Caco-2 (cell line): ENCODE measurements around the gene TPRG1L. TPM values are rescaled to one million over a fixed set of nuclear protein-coding genes. Genes with fewer than 3 reads are reported as not detected.

Experiments used
- BruUV-seq: library from RNA; stranded (reverse); fragments of 400-500 nt; replicated peaks from 2 replicates; lab custom pipeline; 2021; lab: Mats Ljungman, UMichigan
- CTCF ChIA-PET: fragments of 300-600 bp; sonication (Branson Sonifier 250); formaldehyde crosslinking; loops from one replicate; lab custom pipeline; 2022; ENCODE audit warnings: antibody characterized with exemption; lab: Charles Lee
- POLR2A ChIA-PET: fragments of 300-600 bp; sonication (Branson Sonifier 250); formaldehyde crosslinking; loops from one replicate; lab custom pipeline; 2022; ENCODE audit warnings: antibody characterized with exemption; lab: Charles Lee
- DNase-seq, 2 experiments: peaks; one replicate each; pipeline versions ENCODE4 v3.0.0 to v3.0.0-alpha.2; 2020 to 2022
- H3K27me3 ChIP-seq: replicated peaks from 2 replicates; pipeline ENCODE4 v1.6.0; 2011; ENCODE audit warnings: low read length; ENCODE audit not compliant: control insufficient read depth, insufficient read depth
- H3K36me3 ChIP-seq: 2 replicates; pipeline ENCODE4 v1.5.1; 2011; ENCODE audit warnings: low read length; ENCODE audit not compliant: control insufficient read depth, insufficient read depth
- H3K4me1 ChIP-seq: fragments of 250-450 bp; sonication (Bioruptor Pico); 2 replicates; pipeline ENCODE4 v1.5.1; 2020; ENCODE audit warnings: mild to moderate bottlenecking
- H3K4me3 ChIP-seq: 2 replicates; pipeline ENCODE4 v1.5.1; 2011; ENCODE audit warnings: low read depth, mild to moderate bottlenecking, control low read depth, low read length
- H3K9me3 ChIP-seq: fragments of 250-450 bp; sonication (Bioruptor Pico); 2 replicates; pipeline ENCODE4 v1.5.1; 2020; ENCODE audit warnings: mild to moderate bottlenecking, moderate library complexity
- H3K27ac Mint-ChIP-seq: one replicate; pipeline ENCODE4 v1.8.0; 2022; ENCODE audit warnings: mixed read lengths; ENCODE audit not compliant: unreplicated experiment
- H3K27me3 Mint-ChIP-seq: one replicate; pipeline ENCODE4 v1.8.0; 2022; ENCODE audit warnings: mixed read lengths; ENCODE audit not compliant: insufficient read depth, unreplicated experiment
- H3K36me3 Mint-ChIP-seq: one replicate; pipeline ENCODE4 v1.8.0; 2022; ENCODE audit warnings: mild to moderate bottlenecking, mixed read lengths; ENCODE audit not compliant: insufficient read depth, unreplicated experiment
- H3K4me1 Mint-ChIP-seq: one replicate; pipeline ENCODE4 v1.8.0; 2022; ENCODE audit warnings: low read depth, mixed read lengths; ENCODE audit not compliant: unreplicated experiment
- H3K4me3 Mint-ChIP-seq: one replicate; pipeline ENCODE4 v1.8.0; 2022; ENCODE audit warnings: mild to moderate bottlenecking, moderate library complexity, mixed read lengths; ENCODE audit not compliant: unreplicated experiment
- H3K9me3 Mint-ChIP-seq: one replicate; pipeline ENCODE4 v1.8.0; 2022; ENCODE audit warnings: mixed read lengths; ENCODE audit not compliant: unreplicated experiment
- intact Hi-C: fragments of 100-400 bp; cut with micrococcal nuclease; formaldehyde crosslinking; loops from one replicate; pipeline ENCODE4 v1.10.0; 2022; ENCODE audit not compliant: unreplicated experiment
- total RNA-seq: library from RNA; stranded (reverse); gene quantifications from 2 replicates; pipeline ENCODE4 v1.2.3, GENCODE V29; 2022
- TF ChIP-seq, protein P1 (sequence below), 2 experiments: fragments of 200-600 bp in 1 of 2; IDR thresholded peaks; 1 replicate in 1 of 2; 2 replicates in 1 of 2; pipeline versions ENCODE4 v1.5.1 to v1.8.0; 2011 to 2022; ENCODE audit warnings: antibody characterized with exemption in 1 of 2, control low read depth in 1 of 2, inconsistent platforms in 1 of 2, low read depth in 1 of 2, low read length in 1 of 2, mild to moderate bottlenecking in 1 of 2, moderate library complexity in 1 of 2; ENCODE audit not compliant: insufficient read depth in 1 of 2, severe bottlenecking in 1 of 2, unreplicated experiment in 1 of 2

Gene TPRG1L
- total RNA-seq, 1 experiment from 2014 or later, result 43.9 TPM

DNA sequence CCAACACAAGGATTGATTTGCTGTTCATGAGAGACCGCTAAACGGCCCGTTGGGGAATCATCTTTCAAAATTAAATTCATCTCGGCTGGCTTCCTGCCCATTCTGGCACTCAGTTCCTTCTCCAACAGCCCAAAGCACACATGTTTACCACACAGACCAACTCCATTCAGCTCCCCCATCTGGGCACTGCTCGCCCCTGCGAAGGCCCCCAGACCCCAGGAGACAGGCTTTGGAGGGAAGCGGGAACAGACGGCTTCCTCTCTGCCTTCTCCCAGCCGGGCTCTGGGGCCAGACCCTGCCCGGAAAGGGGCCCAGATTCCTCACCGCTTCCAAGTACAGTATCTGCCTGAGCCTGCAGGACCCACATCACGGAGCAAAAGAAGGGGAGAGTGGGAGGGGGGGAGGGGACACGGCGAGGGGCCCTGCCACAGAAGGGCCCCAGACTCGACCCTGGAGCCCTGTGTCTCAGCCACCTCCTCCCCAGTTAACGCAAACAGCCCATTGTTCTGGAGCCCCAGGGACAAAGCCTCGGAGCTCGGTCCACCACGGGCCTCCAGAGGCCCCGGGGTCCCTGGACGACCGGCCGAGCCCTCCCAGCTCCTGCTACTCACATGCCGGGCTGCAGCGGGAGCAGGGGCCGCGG, 14.2 kb upstream of the TPRG1L start:
- Mint-ChIP-seq H3K27ac (no peak overlapping the region), H3K4me3 (peak overlapping the region; percentile 74)

DNA sequence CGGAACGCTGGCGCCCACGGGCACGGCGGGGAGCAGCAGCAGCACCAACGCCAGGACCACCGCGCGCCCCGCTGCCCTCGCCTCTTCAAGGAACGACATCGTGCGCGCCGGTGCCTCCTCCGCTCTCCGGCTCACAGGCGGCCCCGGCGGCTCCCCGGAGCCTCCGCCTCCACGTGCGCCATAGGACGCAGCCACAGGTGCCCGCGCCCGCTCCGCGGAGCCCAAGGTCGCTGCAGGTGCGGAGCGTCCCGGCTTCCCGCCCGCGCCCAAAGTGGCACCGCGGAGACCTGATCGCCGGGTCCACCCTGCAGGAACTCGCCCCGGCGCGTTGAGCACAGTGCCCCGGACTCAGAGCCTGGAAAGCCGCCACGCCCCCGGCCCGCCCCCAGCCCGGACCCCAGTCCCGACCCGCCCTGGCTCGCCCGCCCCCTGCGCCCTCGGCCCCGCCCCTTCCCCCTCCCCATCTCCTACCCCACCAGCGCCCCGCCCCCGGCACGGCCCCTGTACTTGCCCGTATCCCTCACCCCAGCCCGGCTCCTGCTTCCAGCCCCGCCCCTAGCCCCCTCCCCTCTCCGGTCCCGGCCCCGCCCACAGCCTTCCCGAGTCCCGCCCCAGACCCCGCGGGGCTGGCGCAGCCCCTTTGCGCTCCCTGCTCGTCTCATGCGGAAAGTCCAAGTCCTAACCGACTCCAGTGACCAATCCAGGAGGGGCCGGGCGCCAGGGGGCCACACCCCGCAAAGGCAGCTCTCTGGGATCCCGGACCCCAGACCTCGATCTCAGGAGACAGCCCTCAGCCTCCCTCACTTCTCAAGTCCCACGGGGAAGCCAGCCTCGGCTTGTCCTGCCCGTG, 13.4 kb upstream of the TPRG1L start, which contains the start of gene MEGF6:
TSS of gene MEGF6 (minus strand) at position 339 of the 850 bp plus-strand sequence. CDS start at position 99, 240 bp downstream.
- no peaks in the 10 kb centered on the region for H3K9me3 ChIP-seq
- peak within 1 kb of the TSS; percentile 65 for H3K4me3 ChIP-seq
- intact Hi-C loops, result no loop called here
- H3K36me3 ChIP-seq, result no peaks in the 10 kb centered on the region
- DNase-seq, result peak; percentile 92 to 94
- no peaks in the 10 kb centered on the region for H3K9me3 Mint-ChIP-seq
- ChIA-PET POLR2A (no interaction called here), CTCF (interaction anchor here (0.6 to 0.9 kb wide), 3 partner anchors 8 to 23 kb away, joined by 3 read pairs; no protein-coding TSS in a partner anchor)
- TF ChIP-seq, protein P1, sequence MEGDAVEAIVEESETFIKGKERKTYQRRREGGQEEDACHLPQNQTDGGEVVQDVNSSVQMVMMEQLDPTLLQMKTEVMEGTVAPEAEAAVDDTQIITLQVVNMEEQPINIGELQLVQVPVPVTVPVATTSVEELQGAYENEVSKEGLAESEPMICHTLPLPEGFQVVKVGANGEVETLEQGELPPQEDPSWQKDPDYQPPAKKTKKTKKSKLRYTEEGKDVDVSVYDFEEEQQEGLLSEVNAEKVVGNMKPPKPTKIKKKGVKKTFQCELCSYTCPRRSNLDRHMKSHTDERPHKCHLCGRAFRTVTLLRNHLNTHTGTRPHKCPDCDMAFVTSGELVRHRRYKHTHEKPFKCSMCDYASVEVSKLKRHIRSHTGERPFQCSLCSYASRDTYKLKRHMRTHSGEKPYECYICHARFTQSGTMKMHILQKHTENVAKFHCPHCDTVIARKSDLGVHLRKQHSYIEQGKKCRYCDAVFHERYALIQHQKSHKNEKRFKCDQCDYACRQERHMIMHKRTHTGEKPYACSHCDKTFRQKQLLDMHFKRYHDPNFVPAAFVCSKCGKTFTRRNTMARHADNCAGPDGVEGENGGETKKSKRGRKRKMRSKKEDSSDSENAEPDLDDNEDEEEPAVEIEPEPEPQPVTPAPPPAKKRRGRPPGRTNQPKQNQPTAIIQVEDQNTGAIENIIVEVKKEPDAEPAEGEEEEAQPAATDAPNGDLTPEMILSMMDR (IDR thresholded peaks at IDR 0.05; ENCODE audit: insufficient read depth in 1 of 2, low read depth in 1 of 2, low read length in 1 of 2, severe bottlenecking in 1 of 2, unreplicated experiment in 1 of 2), result no peak
- BruUV-seq, result TSS peak; percentile 20
- peaks cover 27% of the 10 kb centered on the region for H3K4me1 Mint-ChIP-seq
- peaks cover 39% of the 10 kb centered on the region for H3K4me1 ChIP-seq
- peak within 1 kb of the TSS; percentile 61 for H3K27ac Mint-ChIP-seq
- H3K4me3 Mint-ChIP-seq, result peak within 1 kb of the TSS; percentile 74
- peaks cover 5% of the 10 kb centered on the region for H3K36me3 Mint-ChIP-seq
- H3K27me3 Mint-ChIP-seq, result no peaks in the 10 kb centered on the region
- no peaks in the 10 kb centered on the region for H3K27me3 ChIP-seq

More for the DNA sequence above, 14.2 kb upstream of the TPRG1L start:
- CTCF ChIA-PET, result interaction anchor here (0.9 kb wide), 2 partner anchors 8 to 22 kb away, joined by 3 read pairs; no protein-coding TSS in a partner anchor
- H3K4me1 Mint-ChIP-seq, result peaks cover 24% of the 10 kb centered on the region
- Histone ChIP-seq H3K27me3 (no peaks in the 10 kb centered on the region), H3K4me1 (peaks cover 38% of the 10 kb centered on the region), H3K36me3 (no peaks in the 10 kb centered on the region), H3K4me3 (peak overlapping the region; percentile 65), H3K9me3 (no peaks in the 10 kb centered on the region)
- H3K9me3 Mint-ChIP-seq, result no peaks in the 10 kb centered on the region
- TF ChIP-seq, protein P1 (IDR thresholded peaks at IDR 0.05; ENCODE audit: insufficient read depth in 1 of 2, low read depth in 1 of 2, low read length in 1 of 2, severe bottlenecking in 1 of 2, unreplicated experiment in 1 of 2), result no peak
- H3K36me3 Mint-ChIP-seq, result peaks cover 5% of the 10 kb centered on the region
- no peaks in the 10 kb centered on the region for H3K27me3 Mint-ChIP-seq
- intact Hi-C loops, result no loop called here
- no peak for DNase-seq
- POLR2A ChIA-PET, result no interaction called here
- no TSS peak for BruUV-seq

DNA sequence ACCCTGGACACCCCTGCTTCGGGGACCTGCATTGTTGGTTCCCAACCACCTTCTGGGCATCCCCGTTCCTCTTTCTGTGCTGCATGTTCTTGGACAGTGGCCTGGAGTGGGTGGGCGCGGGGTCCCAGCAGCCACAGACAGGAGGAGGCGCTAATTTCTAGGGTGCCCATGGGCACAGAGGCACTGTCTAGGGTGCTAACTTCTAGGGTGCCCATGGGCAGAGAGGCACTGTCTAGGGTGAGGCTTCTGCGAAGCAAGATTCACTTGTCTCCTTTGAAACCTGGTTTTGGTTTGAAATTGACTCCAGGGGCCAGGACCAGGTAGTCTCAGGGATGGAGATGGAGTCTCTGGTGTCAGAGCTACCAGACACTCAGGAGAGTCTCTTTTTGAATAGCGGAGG, 12.7 kb upstream of the TPRG1L start:
- ChIA-PET CTCF (interaction anchor here (0.6 kb wide), 1 partner anchor 24 kb away, joined by 3 read pairs; no protein-coding TSS in a partner anchor), POLR2A (no interaction called here)
- H3K4me1 ChIP-seq, result peaks cover 39% of the 10 kb centered on the region
- no peaks in the 10 kb centered on the region for H3K9me3 ChIP-seq
- Mint-ChIP-seq H3K4me3 (peak overlapping the region; percentile 74), H3K27ac (peak overlapping the region; percentile 61), H3K9me3 (no peaks in the 10 kb centered on the region), H3K4me1 (peaks cover 27% of the 10 kb centered on the region), H3K27me3 (no peaks in the 10 kb centered on the region), H3K36me3 (peaks cover 5% of the 10 kb centered on the region)
- TSS peak; percentile 22 for BruUV-seq
- H3K4me3 ChIP-seq, result peak overlapping the region; percentile 41
- intact Hi-C loops, result no loop called here
- no peak for DNase-seq
- no peaks in the 10 kb centered on the region for H3K27me3 ChIP-seq
- no peaks in the 10 kb centered on the region for H3K36me3 ChIP-seq
- TF ChIP-seq, protein P1 (IDR thresholded peaks at IDR 0.05; ENCODE audit: insufficient read depth in 1 of 2, low read depth in 1 of 2, low read length in 1 of 2, severe bottlenecking in 1 of 2, unreplicated experiment in 1 of 2), result no peak
